IPS-20b (cell line): ENCODE data around the gene TTC28.
A peak's percentile ranks its signal among the peaks of the same experiment; 100 is the strongest.
"Not testable (repeated sequence)": the region's sequence is repeated elsewhere in the genome, so short reads cannot be mapped to it uniquely, and the experiment has no call there.

ENCODE experiments used
- H3K27ac ChIP-seq: one replicate; pipeline ENCODE4 v1.5.1; 2013; ENCODE audit warnings: low read length
- H3K27me3 ChIP-seq: 2 replicates; pipeline ENCODE4 v1.6.1; 2013; ENCODE audit warnings: mild to moderate bottlenecking, low read length, inconsistent platforms; ENCODE audit not compliant: insufficient read depth
- H3K36me3 ChIP-seq: 2 replicates; pipeline ENCODE4 v1.6.1; 2013; ENCODE audit warnings: low read depth, mild to moderate bottlenecking, inconsistent platforms, low read length, moderate library complexity; ENCODE audit not compliant: insufficient read depth
- H3K4me1 ChIP-seq: 2 replicates; pipeline ENCODE4 v1.6.1; 2013; ENCODE audit warnings: mild to moderate bottlenecking, control low read depth, inconsistent platforms, low read length, moderate library complexity; ENCODE audit not compliant: insufficient read depth
- H3K4me3 ChIP-seq: 2 replicates; pipeline ENCODE4 v1.5.1; 2013; ENCODE audit warnings: mild to moderate bottlenecking, low read length, inconsistent platforms
- H3K9ac ChIP-seq: 2 replicates; pipeline ENCODE4 v1.6.1; 2013; ENCODE audit warnings: low read depth, mild to moderate bottlenecking, inconsistent platforms, low read length, moderate library complexity
- H3K9me3 ChIP-seq: 2 replicates; pipeline ENCODE4 v1.6.1; 2013; ENCODE audit warnings: mild to moderate bottlenecking, low read depth, low read length, inconsistent platforms; ENCODE audit not compliant: insufficient read depth

The TTC28 gene

DNA sequence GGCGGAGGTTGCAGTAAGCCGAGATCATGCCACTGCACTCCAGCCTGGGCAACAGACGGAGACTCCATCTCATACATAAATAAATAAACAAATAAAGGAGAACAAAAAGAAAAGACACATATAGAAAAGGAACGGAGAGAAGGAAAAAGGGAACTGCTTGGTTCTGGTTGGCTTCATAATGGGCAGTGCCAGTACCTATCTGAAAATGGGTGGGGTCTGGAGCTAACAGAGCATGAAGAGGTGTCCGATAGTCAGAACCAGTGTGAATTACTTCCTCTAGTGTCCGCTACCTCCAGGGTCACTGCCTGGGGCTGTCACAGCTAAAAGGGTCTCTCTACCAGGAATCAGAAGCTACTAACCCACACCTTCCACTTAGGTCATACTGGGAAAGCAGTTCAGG is 27.2 kb upstream of the TTC28 start:
- no peaks in the 10 kb centered on the region; the same call in 1 of the 2 replicates for H3K4me1 ChIP-seq
- no peak overlapping the region for H3K9ac ChIP-seq
- peaks cover 77% of the 10 kb centered on the region for H3K36me3 ChIP-seq
- H3K9me3 ChIP-seq, result no peaks in the 10 kb centered on the region
- no peak overlapping the region for H3K27ac ChIP-seq
- H3K27me3 ChIP-seq, result no peaks in the 10 kb centered on the region
- no peak overlapping the region for H3K4me3 ChIP-seq

DNA sequence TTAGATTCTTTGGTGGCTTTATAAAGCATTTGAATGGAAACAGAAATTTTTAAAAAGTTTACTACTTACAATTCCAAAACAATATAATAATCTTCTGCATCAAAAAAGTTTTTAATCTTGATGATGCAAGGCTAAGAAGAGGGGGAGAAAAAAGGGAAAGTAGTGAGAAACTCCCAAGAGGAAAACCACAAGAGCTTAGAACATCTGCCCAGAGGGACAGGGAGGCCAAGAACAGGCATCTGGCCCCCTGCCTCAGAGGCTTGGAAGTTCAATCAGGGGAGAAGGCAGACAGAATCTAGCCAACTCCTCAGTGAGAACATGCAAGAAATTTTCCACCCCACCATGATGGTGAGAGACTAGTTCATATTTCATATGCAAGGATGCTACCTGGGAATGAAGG is 23.8 kb upstream of the TTC28 start:
- Histone ChIP-seq H3K9ac (no peak overlapping the region), H3K4me3 (no peak overlapping the region), H3K36me3 (peaks cover 46% of the 10 kb centered on the region), H3K27ac (no peak overlapping the region), H3K4me1 (no peaks in the 10 kb centered on the region), H3K27me3 (no peaks in the 10 kb centered on the region), H3K9me3 (no peaks in the 10 kb centered on the region)

DNA sequence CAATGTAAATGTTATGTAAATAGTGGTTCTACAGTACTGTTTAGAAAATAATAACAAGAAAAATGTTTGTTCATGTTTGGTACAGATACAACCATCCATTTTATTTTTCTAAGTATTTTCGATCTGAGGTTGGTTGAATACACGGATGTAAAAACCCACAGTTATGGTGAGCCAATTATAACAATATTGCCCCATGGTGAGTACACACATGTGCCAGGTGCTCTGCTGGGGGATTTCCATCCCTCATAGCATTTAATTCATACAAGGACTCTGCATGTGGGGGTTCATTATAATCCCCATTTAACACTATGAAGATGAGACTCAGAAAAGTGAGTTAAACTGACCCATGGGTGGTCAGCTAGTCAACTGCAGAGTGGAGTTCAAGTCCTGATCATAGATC is 23.3 kb upstream of the TTC28 start:
- Histone ChIP-seq H3K27me3 (no peaks in the 10 kb centered on the region), H3K9ac (no peak overlapping the region), H3K36me3 (peaks cover 40% of the 10 kb centered on the region), H3K4me1 (no peaks in the 10 kb centered on the region), H3K27ac (no peak overlapping the region), H3K9me3 (no peaks in the 10 kb centered on the region), H3K4me3 (no peak overlapping the region)

DNA sequence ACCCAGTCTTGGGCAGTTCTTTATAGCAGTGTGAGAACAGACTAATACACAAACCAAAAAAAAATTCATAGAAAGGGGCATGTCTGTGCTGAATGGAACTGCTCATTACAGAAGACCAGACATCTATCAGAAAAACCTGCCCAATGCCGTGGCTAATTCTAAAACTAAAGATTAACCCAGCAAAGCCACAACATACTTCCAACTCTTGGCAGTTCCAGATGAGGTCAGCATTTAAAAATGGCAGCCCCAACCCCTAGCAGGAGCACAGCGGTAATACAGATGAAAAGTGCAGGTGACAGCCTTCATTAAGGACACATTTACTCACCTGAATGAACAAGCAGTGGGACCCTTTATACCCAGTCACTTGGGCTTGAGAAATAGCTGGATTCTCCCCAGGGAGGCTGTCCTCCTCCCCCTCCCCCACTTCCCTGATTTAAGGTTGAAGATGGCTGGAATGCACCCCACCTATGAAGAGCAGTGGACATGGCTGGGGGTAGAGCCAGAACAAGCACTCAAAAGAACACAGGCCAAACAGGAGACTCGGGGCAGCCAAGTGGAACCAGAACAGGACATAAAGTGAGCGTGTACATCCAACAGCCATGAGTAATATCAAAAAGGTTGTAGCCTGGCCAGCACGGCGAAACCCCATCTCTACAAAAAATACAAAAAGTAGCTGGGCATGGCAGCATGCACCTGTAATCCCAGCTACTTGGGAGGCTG is 13.6 kb upstream of the TTC28 start:
- not testable (repeated sequence) for H3K9ac ChIP-seq, H3K27ac ChIP-seq, H3K4me1 ChIP-seq, H3K9me3 ChIP-seq, H3K27me3 ChIP-seq, H3K4me3 ChIP-seq
- H3K36me3 ChIP-seq, result peaks cover 51% of the 10 kb centered on the region

DNA sequence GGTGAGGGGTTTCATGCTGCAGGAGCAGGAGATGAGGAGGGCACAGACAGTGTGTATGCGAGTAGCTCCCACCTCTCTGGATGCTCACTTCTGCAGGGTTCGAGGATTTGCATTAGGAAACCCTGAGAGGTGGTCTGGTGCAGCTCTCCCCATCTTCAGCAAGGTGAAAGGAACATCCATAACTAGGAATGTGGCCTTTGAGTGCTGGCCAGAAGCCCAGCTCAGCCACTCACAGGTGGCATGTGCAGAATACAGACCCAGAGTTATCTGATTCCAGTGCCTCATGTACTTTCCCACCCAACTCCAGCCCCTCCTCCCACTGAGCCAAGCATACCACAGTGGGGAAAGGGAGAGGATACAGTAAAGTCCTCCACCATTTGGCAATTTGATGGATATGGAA is 10.2 kb upstream of the TTC28 start:
- H3K9ac ChIP-seq, H3K27me3 ChIP-seq, H3K9me3 ChIP-seq, H3K4me3 ChIP-seq, H3K4me1 ChIP-seq, H3K27ac ChIP-seq: not testable (repeated sequence)
- peaks cover 39% of the 10 kb centered on the region for H3K36me3 ChIP-seq

DNA sequence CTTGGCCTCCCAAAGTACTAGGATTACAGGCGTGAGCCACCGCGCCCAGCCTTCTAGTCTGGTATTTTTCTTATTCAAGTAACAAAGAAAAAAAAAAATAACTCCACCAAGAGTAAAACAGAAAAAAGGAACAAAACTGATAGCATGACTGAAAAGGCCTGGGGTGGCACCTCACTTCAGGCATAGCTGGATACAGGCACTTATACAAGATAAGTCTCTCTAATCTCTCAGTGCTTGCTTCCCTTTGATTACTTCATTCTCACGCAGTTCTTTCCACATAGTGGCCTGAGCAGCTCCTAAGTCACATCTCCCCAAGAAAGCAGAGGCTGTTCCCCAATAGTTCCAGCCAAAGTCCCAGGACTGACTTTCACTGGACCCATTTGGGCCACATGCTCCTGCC is 3.3 kb upstream of the TTC28 start:
- H3K36me3 ChIP-seq, H3K4me3 ChIP-seq, H3K9ac ChIP-seq, H3K27ac ChIP-seq, H3K27me3 ChIP-seq, H3K4me1 ChIP-seq, H3K9me3 ChIP-seq: not testable (repeated sequence)

DNA sequence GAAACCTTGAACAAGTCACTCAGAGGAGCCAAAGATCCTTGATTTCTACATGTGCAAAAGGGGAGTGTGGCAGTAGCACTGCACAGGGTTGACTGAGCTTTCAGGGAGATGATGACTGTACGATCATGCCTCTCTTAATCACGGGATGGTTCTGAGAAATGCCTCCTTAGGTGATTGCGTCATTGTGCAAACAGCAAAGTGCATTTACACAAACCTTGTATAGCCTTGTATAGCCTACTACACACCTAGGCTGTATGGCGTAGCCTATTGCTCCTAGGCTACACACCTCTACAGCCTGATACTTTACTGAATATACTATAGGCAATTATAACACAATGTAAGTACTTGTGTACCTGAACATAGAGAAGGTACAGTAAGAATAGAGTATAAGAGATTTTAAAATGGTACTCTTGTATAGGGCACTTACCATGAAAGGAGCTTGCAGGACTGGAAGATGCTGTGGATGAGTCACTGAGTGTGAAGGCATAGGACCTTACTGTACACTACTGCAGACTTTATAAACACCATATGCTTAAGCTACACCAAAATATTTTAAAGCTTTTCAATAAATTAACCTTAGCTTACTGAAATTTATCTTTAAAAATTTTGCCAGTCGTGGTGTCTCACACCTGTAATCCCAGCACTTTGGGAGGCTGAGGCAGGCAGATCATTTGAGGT is 1.3 kb upstream of the TTC28 start:
- not testable (repeated sequence) for H3K27ac ChIP-seq, H3K4me3 ChIP-seq, H3K9ac ChIP-seq, H3K27me3 ChIP-seq, H3K4me1 ChIP-seq, H3K9me3 ChIP-seq, H3K36me3 ChIP-seq

DNA sequence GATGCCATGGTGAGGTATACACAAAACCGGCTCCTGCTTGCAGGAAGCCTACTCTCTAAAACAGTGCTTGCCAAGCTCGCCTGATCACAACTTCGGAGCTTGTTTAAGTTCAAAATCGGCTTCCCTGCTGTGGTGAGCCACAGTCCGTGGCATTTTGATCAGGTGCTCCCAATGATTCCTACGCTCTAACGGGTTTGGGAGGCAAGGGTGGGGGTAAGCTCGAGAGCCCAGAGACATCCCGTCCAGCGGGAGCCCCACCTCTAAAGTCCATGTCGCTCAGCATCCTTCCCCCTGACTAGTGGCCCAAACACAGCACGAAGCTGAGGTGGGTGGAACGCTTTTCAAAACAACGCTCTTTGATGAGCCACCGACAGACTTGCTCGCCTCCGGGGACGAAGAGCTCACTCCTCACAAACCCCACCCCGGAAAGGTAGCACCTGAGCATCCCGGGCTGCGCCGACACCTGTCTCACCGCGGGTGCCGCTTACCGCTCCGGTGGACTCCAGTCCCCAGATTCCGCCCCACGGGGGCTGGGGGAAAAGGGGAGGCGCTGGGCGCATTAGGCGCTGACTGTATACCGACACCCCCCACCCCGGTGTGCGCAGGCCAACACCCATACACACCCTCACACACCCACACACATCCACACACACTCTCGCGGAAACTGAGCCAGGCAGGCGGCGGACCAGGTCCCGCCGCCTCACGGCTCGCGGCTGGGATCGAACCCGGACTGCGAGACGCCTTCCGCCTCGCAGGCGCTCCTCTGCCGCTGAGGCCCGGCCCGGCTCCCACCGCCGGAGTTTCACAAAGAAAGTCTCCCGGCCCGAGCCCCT is 646 bp downstream of the TTC28 start:
- not testable (repeated sequence) for H3K4me1 ChIP-seq, H3K36me3 ChIP-seq, H3K27ac ChIP-seq, H3K27me3 ChIP-seq, H3K9me3 ChIP-seq
- Histone ChIP-seq H3K9ac (peak overlapping the region; percentile 66), H3K4me3 (peak overlapping the region; percentile 84)

DNA sequence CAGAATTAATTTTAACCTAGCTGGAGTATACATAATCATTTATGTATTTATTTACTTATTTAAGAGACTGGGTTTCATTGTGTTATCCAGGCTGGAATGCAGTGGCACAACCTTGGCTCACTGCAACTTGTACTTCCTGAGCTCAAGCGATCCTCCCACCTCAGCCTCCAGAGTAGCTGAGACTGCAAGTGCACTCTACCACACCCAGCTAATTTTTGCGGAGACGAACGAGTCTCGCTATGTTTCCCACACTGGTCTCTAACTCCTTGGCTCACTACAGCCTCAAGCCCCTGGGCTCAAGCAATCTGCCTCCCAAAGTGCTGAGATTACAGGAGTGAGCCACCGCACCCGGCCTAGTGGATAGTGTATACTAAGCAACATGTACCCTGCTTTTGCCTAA is 1.5 kb downstream of the TTC28 start:
- H3K27ac ChIP-seq, H3K9me3 ChIP-seq, H3K36me3 ChIP-seq, H3K27me3 ChIP-seq, H3K4me1 ChIP-seq, H3K4me3 ChIP-seq, H3K9ac ChIP-seq: not testable (repeated sequence)

DNA sequence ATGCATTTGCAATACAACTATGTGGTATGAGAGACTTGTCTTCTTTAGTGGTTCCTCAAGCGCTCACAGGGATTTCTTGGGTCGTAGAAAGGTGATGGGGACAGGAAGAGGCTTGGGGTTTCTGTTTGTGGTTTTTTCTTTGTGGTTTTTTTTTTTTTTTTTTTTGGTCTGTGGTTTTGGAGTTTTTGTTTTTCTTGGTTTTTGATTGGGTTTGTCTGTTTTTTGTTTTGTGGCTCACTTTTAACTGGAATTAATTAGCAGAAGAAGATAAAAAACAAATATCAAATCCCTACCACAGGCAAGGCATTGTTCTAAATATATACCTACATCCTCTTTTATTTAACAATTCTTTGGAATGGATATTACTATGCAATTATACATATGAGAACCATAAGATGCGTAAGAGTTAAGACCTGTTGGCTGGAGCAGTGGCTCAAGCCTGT is 5.5 kb downstream of the TTC28 start:
- H3K27ac ChIP-seq, result no peak overlapping the region
- H3K9ac ChIP-seq, result no peak overlapping the region
- no peaks in the 10 kb centered on the region for H3K9me3 ChIP-seq
- no peak overlapping the region for H3K4me3 ChIP-seq
- H3K4me1 ChIP-seq, result no peaks in the 10 kb centered on the region
- no peaks in the 10 kb centered on the region; the same call in 1 of the 2 replicates for H3K27me3 ChIP-seq
- H3K36me3 ChIP-seq, result no peaks in the 10 kb centered on the region

DNA sequence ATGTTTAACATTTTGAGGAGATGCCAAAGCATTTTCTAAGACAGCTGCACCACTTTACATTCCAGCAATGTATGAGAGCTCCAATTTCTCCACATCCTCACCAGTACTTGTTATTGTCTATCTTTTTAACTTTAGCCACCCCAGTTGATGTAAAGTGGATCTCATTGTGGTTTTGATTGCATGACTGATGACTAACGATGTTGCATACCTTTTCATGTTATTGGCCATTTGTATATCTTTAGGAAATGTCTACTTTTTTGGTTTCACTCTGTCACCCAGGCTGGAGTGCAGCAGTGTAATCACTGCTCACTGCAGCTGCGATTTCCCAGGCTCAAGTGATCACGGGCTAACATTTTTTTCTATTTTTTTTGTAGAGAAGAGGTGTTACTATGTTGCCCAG is 8.9 kb downstream of the TTC28 start:
- H3K27ac ChIP-seq, result no peak overlapping the region
- H3K27me3 ChIP-seq, result no peaks in the 10 kb centered on the region
- H3K4me3 ChIP-seq, result no peak overlapping the region
- no peak overlapping the region for H3K9ac ChIP-seq
- no peaks in the 10 kb centered on the region for H3K4me1 ChIP-seq
- H3K9me3 ChIP-seq, result no peaks in the 10 kb centered on the region
- no peaks in the 10 kb centered on the region for H3K36me3 ChIP-seq

DNA sequence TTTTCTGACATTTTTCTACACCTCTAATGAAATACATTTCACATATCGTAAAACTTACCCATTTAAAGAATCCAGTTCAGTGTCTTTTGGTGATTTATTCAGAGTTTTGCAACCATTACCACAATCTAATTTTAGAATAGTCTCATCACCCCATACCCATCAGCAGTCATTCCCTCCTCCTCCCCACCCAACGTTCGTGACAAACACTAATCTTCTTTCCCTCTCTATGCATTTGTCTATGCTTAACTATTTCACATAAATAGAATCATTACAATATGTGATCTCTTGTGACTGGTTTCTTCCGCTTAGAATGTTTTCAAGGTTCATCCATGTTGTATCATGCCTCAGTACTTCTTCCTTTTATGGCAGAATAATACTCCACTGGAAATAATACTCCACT is 9.5 kb downstream of the TTC28 start:
- Histone ChIP-seq H3K27me3 (no peaks in the 10 kb centered on the region), H3K9ac (no peak overlapping the region), H3K36me3 (no peaks in the 10 kb centered on the region), H3K4me1 (no peaks in the 10 kb centered on the region), H3K4me3 (no peak overlapping the region), H3K27ac (no peak overlapping the region), H3K9me3 (no peaks in the 10 kb centered on the region)
